Pancreas (tissue), 10 donors: ENCODE data around the gene ABCA3. TPM values are rescaled to one million over a fixed set of nuclear protein-coding genes. Genes with fewer than 3 reads are reported as not detected.

Experiments used
- ATAC-seq, 4 donors: fragments of 200-7000 bp; cut with Tn5 transposase; one replicate each; pipeline versions ENCODE4 v1.8.0 to v1.9.1; 2020; ENCODE audit warnings: mild to moderate bottlenecking in 4 of 4, moderate library complexity in 4 of 4
- DNase-seq, 6 donors: peaks; one replicate each; pipeline ENCODE4 v3.0.0-alpha.2; 2020
- FAIRE-seq: peaks from 2 replicates; lab custom pipeline; 2012; peaks lifted over from hg19 to GRCh38; lab: Jason Lieb, UNC
- H3K27ac ChIP-seq, 4 donors: fragments of 200-600 bp; sonication (generic); 1 replicate in 3 of 4; 2 replicates in 1 of 4; pipeline versions ENCODE4 v1.5.0 to v1.8.0; 2020
- H3K27me3 ChIP-seq, 4 donors: fragments of 200-600 bp; one replicate each; pipeline ENCODE4 v1.8.0; 2021
- H3K36me3 ChIP-seq, 3 donors: fragments of 200-600 bp; sonication (generic) in 1 of 3; one replicate each; pipeline versions ENCODE4 v1.5.0 to v1.8.0; 2020 to 2021
- H3K4me1 ChIP-seq, 3 donors: fragments of 200-600 bp; one replicate each; pipeline ENCODE4 v1.8.0; 2021
- H3K4me3 ChIP-seq, 4 donors: fragments of 200-600 bp; sonication (generic) in 2 of 4; one replicate each; pipeline versions ENCODE4 v1.5.0 to v1.8.0; 2020 to 2021
- H3K9me3 ChIP-seq, 4 donors: fragments of 200-600 bp; one replicate each; pipeline ENCODE4 v1.8.0; 2021
- WGBS, 2 donors: extraction: QIAGEN DNeasy Blood & Tissue Kit; methylation state at CpG; one replicate each; pipeline ENCODE4 v1.1.7; 2013; 5-methylcytosine and 5-hydroxymethylcytosine counted together
- intact Hi-C, 3 donors: fragments of 100-400 bp; cut with DNase I; formaldehyde crosslinking; loops; one replicate each; pipeline versions ENCODE4 v1.11.1 to v1.14.2; 2022
- polyA plus RNA-seq, 2 donors: library from polyadenylated mRNA; stranded (reverse); fragments of 200-250 nt; gene quantifications; one replicate each; pipeline ENCODE4 v1.2.3, GENCODE V29; 2013
- total RNA-seq, 6 donors: library from RNA; stranded (reverse); fragmentation: NEBNext Ultra II Directional in 4 of 6; extraction: Animal tissue kit (Norgen Biotek cat#: 25700) in 4 of 6; gene quantifications; one replicate each; pipeline versions ENCODE4 v1.2.1 to v1.2.4, GENCODE V29; 2021 to 2023
- TF ChIP-seq, protein P1 (sequence below), 4 donors: fragments of 200-600 bp; sonication (generic) in 3 of 4; IDR thresholded peaks; one replicate each; pipeline versions ENCODE4 v1.5.0 to v1.8.0; 2021; ENCODE audit warnings: antibody characterized with exemption in 4 of 4
- donor health status: healthy with polysubstance abuse.
- donor health status: DM: no; HTN: no; CAD: no; lungs with moderate emphysema.
- donor health status: DM: no; HTN: no; CAD: no.
- donor health status: control.
- donor health status: control.
- donor health status: Bipolar disorder and iron deficiency.
- donor health status: DM: yes; HTN: yes; CAD: no.
- donor health status: DM: no; HTN: no; CAD: no.
- donor health status: DM: no; HTN: no; CAD: no.
- donor health status: DM: yes; HTN: yes; CAD: no.

Gene ABCA3
- total and polyA plus RNA-seq, 8 donors = 12.7 to 26.5 (median 18.0) TPM

DNA sequence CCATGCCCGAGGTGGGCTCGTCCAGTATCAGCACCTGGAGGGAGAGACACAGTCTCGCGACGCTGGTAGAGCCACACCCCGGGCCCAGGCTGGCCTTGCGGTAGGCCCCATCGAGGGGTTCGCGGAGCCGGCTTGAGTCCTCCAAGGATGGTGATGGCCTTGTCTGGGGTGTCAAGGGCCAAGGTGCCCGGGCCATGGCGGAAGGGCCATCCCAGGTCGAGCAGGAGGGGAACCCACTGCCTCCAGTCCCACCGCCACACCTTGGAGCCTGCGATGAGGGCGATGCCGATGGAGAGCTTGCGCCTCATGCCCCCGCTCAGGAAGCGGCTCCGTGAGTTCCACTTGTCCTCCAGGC, 43.0 kb downstream of the ABCA3 start:
- no peaks in the 10 kb centered on the region for H3K9me3 ChIP-seq
- TF ChIP-seq, protein P1, sequence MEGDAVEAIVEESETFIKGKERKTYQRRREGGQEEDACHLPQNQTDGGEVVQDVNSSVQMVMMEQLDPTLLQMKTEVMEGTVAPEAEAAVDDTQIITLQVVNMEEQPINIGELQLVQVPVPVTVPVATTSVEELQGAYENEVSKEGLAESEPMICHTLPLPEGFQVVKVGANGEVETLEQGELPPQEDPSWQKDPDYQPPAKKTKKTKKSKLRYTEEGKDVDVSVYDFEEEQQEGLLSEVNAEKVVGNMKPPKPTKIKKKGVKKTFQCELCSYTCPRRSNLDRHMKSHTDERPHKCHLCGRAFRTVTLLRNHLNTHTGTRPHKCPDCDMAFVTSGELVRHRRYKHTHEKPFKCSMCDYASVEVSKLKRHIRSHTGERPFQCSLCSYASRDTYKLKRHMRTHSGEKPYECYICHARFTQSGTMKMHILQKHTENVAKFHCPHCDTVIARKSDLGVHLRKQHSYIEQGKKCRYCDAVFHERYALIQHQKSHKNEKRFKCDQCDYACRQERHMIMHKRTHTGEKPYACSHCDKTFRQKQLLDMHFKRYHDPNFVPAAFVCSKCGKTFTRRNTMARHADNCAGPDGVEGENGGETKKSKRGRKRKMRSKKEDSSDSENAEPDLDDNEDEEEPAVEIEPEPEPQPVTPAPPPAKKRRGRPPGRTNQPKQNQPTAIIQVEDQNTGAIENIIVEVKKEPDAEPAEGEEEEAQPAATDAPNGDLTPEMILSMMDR (IDR thresholded peaks at IDR 0.05) = no peak

DNA sequence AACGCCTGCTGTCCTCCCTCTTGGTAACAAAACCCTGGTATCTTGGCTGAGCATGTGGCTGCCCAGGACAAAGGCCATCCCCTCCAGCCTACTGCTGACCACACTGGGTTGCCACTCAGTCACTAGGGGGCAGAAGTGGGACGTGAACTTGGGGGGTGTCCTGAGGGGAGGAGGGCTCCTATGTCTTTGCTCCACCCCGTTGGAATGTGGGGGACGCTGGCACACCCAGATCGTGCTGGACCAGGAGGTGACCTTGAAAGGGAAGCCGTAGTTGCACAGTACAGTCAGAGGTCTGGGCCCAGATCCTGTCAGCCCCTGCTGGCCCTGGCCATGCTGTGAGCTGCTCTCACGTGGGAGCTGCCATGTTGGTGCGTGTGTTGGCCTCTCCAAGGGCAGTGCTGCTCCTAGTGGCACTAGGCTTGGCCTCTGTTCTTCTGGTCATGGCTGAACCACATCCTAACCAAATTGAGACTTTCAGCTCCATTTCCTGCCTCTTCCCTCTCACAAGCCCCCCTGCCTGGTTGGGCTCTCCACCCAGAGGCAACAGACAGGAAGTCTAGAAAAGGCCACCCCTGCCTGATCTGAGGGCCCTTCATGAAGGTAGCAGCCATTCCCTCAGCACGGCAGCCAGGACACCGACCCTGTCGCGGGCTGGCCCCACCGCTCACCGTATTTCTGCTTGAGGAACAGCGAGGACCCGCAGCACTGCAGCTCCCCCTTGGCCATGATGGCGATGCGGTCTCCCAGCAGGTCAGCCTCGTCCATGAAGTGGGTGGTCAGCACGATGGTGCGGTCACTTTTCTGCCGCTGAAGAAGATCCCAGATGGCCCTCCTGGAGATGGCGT, 43.6 kb downstream of the ABCA3 start:
- H3K4me3 ChIP-seq = no peak overlapping the region
- H3K27ac ChIP-seq = no peak overlapping the region
- H3K9me3 ChIP-seq = no peaks in the 10 kb centered on the region
- intact Hi-C loops = no loop called here
- FAIRE-seq = no peak
- DNase-seq = peak in 4 of 6 donors; percentile 47 to 72 (median 70)
- no peaks in the 10 kb centered on the region for H3K36me3 ChIP-seq
- 70% methylated on average over 23 of the region's 23 CpGs for WGBS, 2 donors
- H3K27me3 ChIP-seq = no peaks in the 10 kb centered on the region
- no peaks in the 10 kb centered on the region for H3K4me1 ChIP-seq
- TF ChIP-seq, protein P1 (IDR thresholded peaks at IDR 0.05) = peak in 1 of 4 donors; percentile 30
- ATAC-seq = peak; percentile 73 to 95 (median 86)

More for the DNA sequence above, 43.0 kb downstream of the ABCA3 start:
- intact Hi-C loops = no loop called here
- H3K27me3 ChIP-seq = no peaks in the 10 kb centered on the region
- no peaks in the 10 kb centered on the region for H3K4me1 ChIP-seq
- DNase-seq (no peak), ATAC-seq (no peak), FAIRE-seq (no peak)
- WGBS, 2 donors = 95% methylated on average over 22 of the region's 22 CpGs
- H3K27ac ChIP-seq = no peak overlapping the region
- H3K36me3 ChIP-seq = no peaks in the 10 kb centered on the region
- no peak overlapping the region for H3K4me3 ChIP-seq

DNA sequence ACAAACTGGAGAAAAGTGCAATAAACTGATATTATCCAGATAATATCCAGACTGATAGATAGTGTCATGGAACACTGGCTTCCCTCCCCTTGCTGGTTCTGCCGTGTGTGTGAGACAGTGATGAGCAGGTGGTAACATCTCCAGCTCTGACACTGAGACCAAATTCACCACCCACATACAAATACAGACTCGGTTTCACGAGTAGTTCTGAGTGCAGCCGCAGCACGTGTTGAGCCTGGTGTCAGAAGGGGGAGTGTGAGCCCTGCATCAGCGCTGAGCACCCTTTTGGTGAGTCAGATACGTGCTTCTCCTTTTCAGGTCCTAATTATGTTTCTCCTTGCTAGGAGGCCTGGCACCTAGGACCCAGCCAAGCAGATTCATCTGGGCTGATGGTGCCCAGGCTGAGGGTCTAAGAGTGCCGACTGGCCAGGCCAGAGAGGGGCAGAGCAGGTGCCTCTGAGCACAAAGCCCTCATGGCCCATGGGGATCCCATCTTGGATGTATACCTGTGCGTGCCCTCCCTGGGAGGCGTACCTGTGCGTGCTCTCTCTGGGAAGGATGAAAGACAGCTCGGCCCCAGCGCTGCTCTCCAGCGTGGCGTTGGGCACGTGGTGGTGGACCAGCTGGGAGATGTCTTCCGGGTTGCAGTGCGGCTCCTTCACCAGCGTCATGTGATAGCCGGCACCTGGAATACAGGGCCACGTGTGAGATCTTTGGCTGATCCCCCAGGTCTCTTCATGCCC, 45.3 kb downstream of the ABCA3 start:
- Histone ChIP-seq H3K27me3 (no peaks in the 10 kb centered on the region), H3K36me3 (peaks cover 0 to 10% (median 0%) of the 10 kb centered on the region in 3 donors), H3K4me3 (no peak overlapping the region), H3K9me3 (no peaks in the 10 kb centered on the region), H3K27ac (no peak overlapping the region), H3K4me1 (no peaks in the 10 kb centered on the region)
- ATAC-seq (no peak), DNase-seq (no peak), FAIRE-seq (no peak)
- 92 to 93% methylated on average over 21 of the region's 21 CpGs for WGBS, 2 donors
- intact Hi-C loops = no loop called here
- TF ChIP-seq, protein P1 (IDR thresholded peaks at IDR 0.05) = no peak

- no peaks in the 10 kb centered on the region for H3K9me3 ChIP-seq
- TF ChIP-seq, protein P1 (IDR thresholded peaks at IDR 0.05) = no peak
- H3K4me3 ChIP-seq = no peak overlapping the region
- no peak for ATAC-seq
- H3K27me3 ChIP-seq = no peaks in the 10 kb centered on the region
- 86 to 91% methylated on average over 9 of the region's 9 CpGs for WGBS, 2 donors
- intact Hi-C loops = no loop called here
- H3K4me1 ChIP-seq = no peaks in the 10 kb centered on the region
- no peak for FAIRE-seq
- DNase-seq = no peak
- H3K27ac ChIP-seq = no peak overlapping the region
- peaks cover 0 to 10% (median 0%) of the 10 kb centered on the region in 3 donors for H3K36me3 ChIP-seq
Measured at GRCh38 chr16:2292221-2292620, 48.3 kb downstream of the ABCA3 start.
